ENCODE results near the gene TMCO5A.
"Not testable (repeated sequence)": the region's sequence is repeated elsewhere in the genome, so short reads cannot be mapped to it uniquely, and the experiment has no call there.

Gene TMCO5A

DNA sequence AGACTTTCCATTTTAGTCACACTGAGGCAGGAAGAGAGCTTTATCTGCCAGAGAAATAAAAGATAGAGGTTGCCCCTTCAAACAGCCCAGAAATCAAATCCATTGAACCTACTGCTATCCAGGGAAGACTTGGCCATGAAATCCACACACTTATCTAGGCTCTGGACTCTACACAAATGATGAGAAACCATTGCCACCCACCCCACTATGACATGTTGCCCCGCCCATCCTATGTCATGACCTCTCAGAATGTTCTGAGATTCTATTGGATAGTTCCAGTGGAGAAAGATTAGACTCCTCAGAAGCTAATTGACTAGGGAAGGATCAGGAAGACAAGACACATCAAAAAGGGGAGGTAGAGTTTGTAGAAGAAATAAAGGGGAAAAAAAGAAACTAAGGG lies at the start of gene TMCO5A:
Gene TMCO5A (plus strand): TSS at position 301 of the 400 bp plus-strand sequence. CDS start 1,684 bp downstream, outside the sequence.
- DNase-seq: no peak

DNA sequence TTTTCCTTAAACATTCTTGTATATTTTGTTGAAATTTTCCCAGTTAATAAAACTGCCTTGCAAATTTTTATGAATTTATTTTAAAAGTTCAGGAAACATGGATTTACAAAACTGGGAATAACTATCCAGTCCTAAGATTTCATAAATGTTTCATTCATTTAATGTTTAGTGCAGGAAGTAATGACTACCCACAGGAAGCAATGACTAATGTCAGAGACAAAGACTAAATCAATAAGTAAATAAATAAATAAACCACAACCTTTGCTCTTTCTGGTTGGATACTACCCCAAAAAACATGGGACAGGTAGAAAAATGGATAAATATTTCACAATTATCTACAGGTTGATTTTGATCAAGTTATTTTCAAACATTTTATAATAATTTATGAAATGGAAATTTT lies 48.8 kb upstream of the TMCO5A start:
- no peak for DNase-seq

- DNase-seq: no peak
Observed at GRCh38 chr15:37888356-37888755, 46.1 kb upstream of the TMCO5A start.

DNA sequence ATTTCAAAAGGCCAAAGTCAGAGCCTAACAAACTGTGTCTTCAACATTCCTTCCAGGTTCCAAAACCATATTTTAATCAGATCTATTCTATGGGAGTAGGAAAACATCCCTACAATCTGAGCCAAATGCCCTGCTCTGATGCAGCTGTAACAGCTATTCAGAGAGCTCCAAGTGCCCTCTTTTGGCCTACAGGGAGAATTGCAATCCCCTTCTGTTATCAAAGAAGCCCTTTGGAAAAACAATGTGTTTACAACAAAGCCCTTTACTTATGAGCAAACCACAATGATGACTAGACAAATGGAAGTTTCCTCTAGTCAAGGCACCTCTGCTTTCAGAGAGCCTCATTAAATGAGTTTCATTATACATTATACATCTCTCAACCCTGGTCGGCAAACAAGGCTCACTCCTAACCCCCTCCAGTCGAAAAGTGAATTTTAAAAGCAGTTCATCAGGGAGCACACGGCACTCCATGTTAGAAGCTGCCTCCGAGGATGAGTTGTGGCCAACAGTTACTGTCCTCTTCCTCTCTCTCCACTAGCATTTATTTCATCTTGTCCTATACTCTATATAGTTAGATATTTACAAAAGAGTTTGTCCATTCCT lies 42.6 kb upstream of the TMCO5A start:
- DNase-seq: no peak

GRCh38 chr15:37893309-37893708 lies 41.1 kb upstream of the TMCO5A start:
- no peak for DNase-seq

GRCh38 chr15:37898362-37898761 lies 36.1 kb upstream of the TMCO5A start:
- DNase-seq: no peak

DNA sequence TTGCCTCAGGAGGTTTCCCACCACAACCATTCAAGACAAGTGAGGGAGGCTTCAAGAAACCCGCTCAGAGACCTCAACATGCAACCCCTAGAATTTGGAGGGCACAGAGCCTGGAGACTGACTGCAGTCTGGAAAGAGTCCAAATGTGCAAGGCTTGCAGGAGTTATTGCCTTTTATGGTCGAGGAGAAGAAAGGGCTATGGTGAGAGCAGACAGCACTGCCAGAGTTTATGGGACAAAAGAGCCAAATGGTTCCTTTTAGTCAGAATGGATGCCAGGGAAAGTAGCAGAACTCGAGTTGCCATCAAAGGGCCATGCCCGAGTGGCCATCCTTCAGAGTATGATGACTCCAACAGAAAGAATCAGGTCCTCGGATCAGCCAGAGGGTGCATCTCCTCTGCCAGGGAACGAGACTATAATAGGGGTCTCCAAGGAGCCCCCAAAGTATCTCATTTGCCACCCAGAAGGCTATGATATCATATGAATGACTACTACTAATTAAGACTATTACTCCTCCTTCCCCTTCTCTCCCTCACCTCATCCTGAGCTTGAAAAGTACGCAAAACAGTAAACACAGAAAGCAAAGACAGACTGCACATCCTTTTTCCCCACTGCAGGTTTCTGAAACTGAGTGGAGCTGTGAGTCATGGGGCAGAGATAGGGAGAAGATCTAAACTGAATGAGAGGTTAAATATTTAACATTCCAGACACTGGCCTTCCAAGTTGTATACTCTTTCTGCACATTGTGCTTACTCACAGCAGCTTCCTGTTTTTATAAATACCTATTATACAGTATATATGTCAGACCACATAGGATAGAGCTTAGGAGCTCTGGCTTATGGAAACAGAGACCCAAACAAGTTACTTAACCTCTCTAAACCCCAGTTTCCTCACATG lies 33.9 kb upstream of the TMCO5A start:
- DNase-seq: no peak

DNA sequence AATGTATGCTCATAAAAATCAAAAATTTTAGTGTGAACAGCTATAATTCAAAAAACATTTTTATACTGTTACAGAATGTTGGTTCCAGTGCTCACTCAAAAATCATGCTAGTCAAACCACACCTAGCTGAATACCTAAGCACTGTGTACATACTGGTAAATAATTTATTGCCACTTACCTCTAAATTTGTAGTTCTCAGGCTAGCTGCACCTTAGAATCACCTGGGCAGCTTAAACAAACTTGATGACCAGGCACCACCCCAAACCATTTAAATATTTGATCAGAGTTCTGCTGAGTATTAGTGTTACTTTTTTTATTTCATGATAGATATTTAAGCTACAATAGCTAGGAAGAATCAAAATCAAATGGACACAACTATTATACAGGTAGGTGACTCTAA lies 32.3 kb upstream of the TMCO5A start:
- DNase-seq: no peak

DNA sequence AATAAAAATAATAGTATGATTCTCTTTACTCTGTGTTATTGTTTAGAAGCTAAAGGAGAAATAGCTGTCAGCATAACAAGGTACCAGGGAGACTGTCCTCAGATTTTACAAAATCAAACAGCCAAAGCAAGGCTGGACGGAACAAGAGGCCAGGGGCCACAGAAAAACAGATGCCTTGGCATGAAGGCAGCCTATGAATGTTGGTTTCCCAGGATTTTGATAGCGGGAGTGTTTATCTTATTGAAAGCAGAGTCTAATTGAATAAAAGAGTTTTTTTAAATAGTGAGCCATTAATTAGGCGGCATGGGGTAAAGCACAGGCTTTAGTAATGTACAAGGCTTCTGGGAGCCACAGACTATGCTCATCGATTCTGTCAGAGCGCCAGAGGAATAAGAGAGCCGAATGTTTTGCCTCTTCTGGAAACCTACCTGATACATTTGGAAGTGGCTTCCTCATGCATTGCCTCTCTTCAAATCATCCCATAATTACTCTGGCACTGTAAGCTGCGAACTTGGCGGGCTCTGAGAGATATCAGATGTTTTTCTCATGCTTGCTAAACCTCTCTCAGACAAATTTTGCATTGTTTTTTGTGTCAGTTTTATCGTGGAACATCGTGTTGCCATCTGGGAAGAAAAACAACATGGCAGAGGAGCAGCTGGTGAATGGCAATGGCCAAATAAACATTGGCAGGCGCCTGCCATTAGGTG lies 30.4 kb upstream of the TMCO5A start:
- no peak for DNase-seq

GRCh38 chr15:37907136-37907535 lies 27.3 kb upstream of the TMCO5A start:
- no peak for DNase-seq

- no peak for DNase-seq
Observed at GRCh38 chr15:37921527-37922385, 12.7 kb upstream of the TMCO5A start.

DNA sequence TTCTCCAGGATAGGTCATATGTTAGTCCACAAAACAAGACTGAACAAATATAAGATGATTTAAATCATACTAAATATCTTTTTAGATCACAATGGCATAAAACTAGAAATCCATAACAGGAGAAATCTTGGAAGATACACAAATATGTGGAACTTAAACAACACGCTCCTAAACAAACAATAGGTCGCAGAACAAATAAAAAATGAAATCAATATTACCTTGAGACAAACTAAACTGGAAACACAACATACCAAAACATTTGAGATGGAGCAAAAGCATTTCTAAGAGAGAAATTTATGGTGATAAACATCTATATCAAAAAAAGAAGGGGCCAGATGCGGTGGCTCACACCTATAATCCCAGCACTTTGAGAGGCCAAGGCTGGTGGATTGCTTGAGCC lies 8.3 kb upstream of the TMCO5A start:
- DNase-seq: no peak

DNA sequence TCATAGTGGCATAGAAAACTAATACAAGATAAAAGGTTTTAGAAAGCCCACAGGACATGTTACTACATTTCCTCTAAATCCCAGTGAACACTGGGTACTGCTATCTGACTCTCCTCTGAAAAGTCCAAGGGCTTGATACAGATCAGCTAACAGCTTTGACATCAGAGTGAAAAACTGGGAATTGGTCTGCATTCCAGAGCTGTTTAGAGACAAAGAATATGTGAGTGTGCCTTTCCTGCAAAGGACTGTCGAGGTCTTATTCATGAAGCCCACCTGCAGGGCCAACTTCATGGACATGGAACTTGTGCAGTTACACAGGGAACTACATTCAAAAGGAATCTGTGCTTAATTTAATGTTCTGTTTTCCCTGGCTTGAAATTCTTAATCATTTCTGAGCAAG lies 5.2 kb upstream of the TMCO5A start:
- no peak for DNase-seq

DNA sequence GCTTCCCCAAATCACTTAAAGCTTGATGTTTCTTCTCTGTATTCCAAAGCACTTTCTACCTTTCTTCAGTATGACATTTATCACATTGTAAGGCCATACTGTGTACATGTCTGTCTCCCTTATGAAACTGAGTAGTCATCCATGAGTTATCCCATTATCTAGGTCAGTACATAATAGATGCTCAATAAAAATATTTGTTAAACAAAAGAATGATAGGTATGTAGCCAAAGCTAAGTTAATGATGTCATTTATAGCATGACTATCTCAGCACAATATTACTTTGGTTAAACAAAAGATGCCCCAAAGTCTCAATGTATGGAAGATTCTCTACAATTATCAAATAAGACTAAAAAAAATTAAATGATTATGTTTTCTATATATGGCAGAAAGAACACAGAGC lies 3.1 kb upstream of the TMCO5A start:
- no peak for DNase-seq

DNA sequence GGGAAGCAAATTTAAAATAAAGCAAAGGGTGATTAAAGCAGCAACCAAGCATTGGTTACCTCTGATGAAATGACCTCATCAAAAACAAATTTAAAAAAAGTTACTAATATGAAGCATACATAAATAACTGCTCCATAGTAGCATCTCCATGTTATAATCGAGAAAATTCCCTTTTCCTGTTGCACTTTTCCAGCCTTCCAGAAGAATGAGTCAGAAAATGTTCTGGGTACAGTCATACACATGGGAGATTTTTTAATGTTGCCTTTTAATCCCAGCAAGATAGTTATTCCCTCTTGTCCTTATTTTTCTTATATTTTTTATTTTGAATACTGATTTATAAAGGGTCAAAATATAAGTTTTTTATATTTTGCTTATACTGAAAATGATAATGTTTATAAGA lies 2.6 kb upstream of the TMCO5A start:
- no peak for DNase-seq

GRCh38 chr15:37932549-37932948 lies 1.9 kb upstream of the TMCO5A start:
- no peak for DNase-seq

DNA sequence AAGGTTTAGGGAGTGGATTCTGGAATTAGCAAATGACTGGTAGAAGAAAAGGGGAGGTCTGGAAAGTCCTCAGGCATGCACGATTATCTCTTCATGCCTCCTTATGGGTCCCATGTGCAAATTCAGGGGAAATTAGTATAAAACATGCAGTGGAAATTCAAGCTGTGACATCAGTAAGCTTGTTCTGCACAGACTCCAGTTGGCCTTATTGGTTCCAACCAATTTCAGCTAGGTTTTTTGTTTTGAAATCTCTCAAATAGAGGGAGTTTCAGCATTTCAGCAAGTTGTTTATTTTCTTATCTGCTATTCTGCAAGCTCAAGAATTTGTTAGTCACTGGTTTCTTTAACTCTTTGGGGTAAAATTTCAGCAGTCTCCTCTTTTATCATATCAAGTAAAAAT lies 774 bp upstream of the TMCO5A start:
- DNase-seq: no peak

DNA sequence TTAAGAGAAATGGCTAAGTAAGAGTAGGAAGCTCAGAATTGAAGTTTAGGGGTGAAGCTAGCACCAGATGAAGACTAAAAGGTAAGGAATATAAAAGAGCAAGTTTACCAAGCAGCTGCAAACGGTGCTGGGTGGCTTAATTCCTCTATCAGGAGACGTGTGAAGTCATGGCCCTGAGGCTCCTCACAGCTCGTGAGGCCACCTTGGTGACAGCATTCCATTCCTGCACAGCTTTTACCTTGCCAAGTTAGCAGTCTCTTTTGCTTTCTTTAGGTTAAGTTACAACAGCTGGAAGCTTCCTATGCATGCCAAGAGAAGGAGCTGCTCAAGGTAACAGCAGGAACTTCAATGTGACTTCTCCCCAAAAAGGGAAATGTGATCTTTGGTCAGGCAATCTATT lies 6.4 kb downstream of the TMCO5A start:
- no peak for DNase-seq

DNA sequence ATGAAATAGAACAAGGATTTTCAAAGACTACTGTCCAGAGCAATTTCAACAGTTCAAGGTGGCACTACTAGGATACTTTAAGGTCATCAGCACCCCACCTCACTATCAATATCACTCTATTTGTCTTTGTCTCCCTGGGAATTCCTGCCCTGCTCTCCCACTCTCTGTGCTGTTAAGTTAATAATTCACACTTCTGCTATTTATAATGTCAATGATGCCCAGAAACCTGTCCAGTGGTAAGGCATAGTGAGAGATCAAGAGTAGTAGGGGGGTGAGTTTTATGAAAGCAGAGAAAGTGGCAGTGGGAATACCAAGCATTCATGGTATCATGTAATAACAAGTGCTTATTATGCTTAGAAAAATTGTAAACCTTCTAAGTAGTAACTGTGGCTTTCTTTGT lies 7.3 kb downstream of the TMCO5A start:
- no peak for DNase-seq

DNA sequence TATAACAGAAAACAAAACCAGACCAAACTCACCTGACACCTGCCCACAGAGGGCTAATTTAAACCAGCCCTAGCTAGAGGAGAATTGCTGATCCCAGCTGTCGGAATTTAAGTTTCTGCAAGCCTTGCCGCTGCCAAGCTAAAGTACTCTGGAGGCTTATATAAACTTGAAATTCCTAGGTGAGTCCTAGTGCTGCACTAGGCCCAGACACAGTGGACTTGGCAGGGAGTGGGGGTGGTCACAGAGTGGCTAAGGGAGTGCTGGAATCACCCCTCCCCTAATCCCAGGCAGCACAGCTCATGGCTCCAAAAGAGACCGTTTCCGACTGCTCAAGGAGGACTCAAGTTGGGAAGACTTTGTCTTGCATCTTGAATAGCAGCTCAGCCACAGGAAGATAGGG lies 17.6 kb downstream of the TMCO5A start:
- DNase-seq: no peak

- DNase-seq: not testable (repeated sequence)
Observed at GRCh38 chr15:37960742-37961141, 26.3 kb downstream of the TMCO5A start.

DNA sequence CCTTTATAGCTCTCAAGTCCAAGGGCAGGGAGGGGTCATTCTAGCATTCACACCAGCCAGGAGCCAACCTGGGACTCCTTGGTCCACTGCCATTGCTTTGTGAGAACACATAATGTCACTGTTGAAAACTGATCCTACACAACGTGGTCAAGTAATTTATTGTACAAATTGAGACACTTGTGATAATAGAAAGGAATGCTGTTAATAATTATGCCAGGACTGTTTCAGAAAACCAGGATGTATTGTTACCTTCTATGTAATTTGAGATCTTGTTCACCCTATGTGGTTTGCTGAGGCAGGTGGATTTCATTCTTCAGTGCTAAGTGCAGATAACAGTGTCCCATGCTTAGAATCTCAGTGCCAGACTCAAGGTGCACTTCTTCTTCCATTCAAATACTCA lies 33.3 kb downstream of the TMCO5A start:
- DNase-seq: no peak

DNA sequence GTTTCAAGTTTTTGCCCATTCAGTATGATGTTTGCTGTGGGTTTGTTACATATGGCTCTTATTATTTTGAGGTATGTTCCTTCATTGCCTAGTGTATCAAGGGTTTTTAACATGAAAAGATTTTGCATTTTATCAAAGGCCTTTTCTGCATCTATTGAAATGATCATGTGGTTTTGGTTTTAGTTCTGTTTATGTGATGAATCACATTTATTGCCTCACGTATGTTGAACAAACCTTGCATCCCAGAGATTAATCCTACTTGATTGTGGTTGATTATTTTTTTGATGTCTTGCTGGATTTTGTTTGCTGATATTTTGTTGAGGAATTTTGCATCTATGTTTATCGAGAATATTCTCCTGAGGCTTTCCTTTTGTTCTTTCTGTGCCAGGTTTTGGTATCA lies 39.4 kb downstream of the TMCO5A start:
- DNase-seq: no peak

Measured in stimulated activated CD8-positive, alpha-beta memory T cell treated with anti-CD3 and anti-CD28 coated beads, Interleukin-4, amount 100 ng/mL, for 48 hours (primary cell).